HepG2 (cell line): ENCODE data around the gene CRTC2.

Experiments used
- KDM4B ChIP-seq: sonication (generic); formaldehyde crosslinking; IDR thresholded peaks from 2 replicates; pipeline ENCODE4 v1.4.0; 2020; ENCODE audit warnings: missing genetic modification reagents
- ZNF274 ChIP-seq: sonication (generic); formaldehyde crosslinking; IDR thresholded peaks from 2 replicates; pipeline ENCODE4 v1.5.1; 2020; ENCODE audit warnings: mild to moderate bottlenecking, missing genetic modification reagents
- ZNF354B ChIP-seq: sonication (generic); formaldehyde crosslinking; IDR thresholded peaks from 2 replicates; pipeline ENCODE4 v1.8.0; 2022; ENCODE audit warnings: mild to moderate bottlenecking, missing genetic modification reagents
- ZNF543 ChIP-seq: sonication (generic); formaldehyde crosslinking; IDR thresholded peaks from 2 replicates; pipeline ENCODE4 v1.4.0; 2020; ENCODE audit warnings: mild to moderate bottlenecking, missing genetic modification reagents

GRCh38 chr1:153985341-153985912 lies 27.0 kb upstream of the CRTC2 start:
- TF ChIP-seq KDM4B (CRISPR knock-in tag) (no peak), ZNF274 (no peak), ZNF543 (CRISPR knock-in tag) (no peak), ZNF354B (CRISPR knock-in tag) (no peak)
